Karpas-422 (cell line): ENCODE results near the gene GRM1. TPM values are rescaled to one million over a fixed set of nuclear protein-coding genes. Genes with fewer than 3 reads are reported as not detected.

ENCODE experiments used
- DNase-seq: peaks from one replicate; pipeline ENCODE4 v3.0.0-alpha.2; 2015
- H2AFZ ChIP-seq: fragments of 200-600 bp; sonication (generic); 2 replicates; pipeline ENCODE4 v1.6.1; 2014; ENCODE audit warnings: antibody characterized with exemption, low read length, mixed read lengths
- H3K27ac ChIP-seq: fragments of 200-600 bp; sonication (generic); 2 replicates; pipeline ENCODE4 v1.5.1; 2014; ENCODE audit warnings: mild to moderate bottlenecking, low read length, moderate library complexity
- H3K27me3 ChIP-seq: fragments of 200-600 bp; sonication (generic); 2 replicates; pipeline ENCODE4 v1.6.1; 2014; ENCODE audit warnings: low read length, mixed read lengths
- H3K36me3 ChIP-seq: fragments of 200-600 bp; sonication (generic); 2 replicates; pipeline ENCODE4 v1.6.1; 2014; ENCODE audit warnings: low read length, mixed read lengths; ENCODE audit not compliant: insufficient read depth
- H3K4me1 ChIP-seq: fragments of 200-600 bp; sonication (generic); 2 replicates; pipeline ENCODE4 v1.6.1; 2014; ENCODE audit warnings: mild to moderate bottlenecking, low read length, mixed read lengths
- H3K4me2 ChIP-seq: fragments of 200-600 bp; sonication (generic); 2 replicates; pipeline ENCODE4 v1.6.1; 2014; ENCODE audit warnings: low read length, low read depth, mild to moderate bottlenecking; ENCODE audit not compliant: poor library complexity, severe bottlenecking
- H3K4me3 ChIP-seq: fragments of 200-600 bp; sonication (generic); 2 replicates; pipeline ENCODE4 v1.5.1; 2014; ENCODE audit warnings: mild to moderate bottlenecking, antibody characterized with exemption, low read length, mixed read lengths
- H3K79me2 ChIP-seq: fragments of 200-600 bp; sonication (generic); 2 replicates; pipeline ENCODE4 v1.6.1; 2014; ENCODE audit warnings: mild to moderate bottlenecking, low read length, mixed read lengths
- H3K9ac ChIP-seq: fragments of 200-600 bp; sonication (generic); 2 replicates; pipeline ENCODE4 v1.6.0; 2014; ENCODE audit warnings: low read length
- H3K9me2 ChIP-seq: fragments of 200-600 bp; sonication (generic), shearing (Covaris generic); replicated peaks from 2 replicates; pipeline ENCODE4 v1.6.0; 2014; ENCODE audit warnings: mild to moderate bottlenecking, low read length, moderate library complexity; ENCODE audit not compliant: insufficient read depth
- H3K9me3 ChIP-seq: fragments of 300-700, 200-600 bp; sonication (generic); 2 replicates; pipeline ENCODE4 v1.6.1; 2014; ENCODE audit warnings: low read length, mixed read lengths
- H4K20me1 ChIP-seq: fragments of 200-600 bp; sonication (generic); 2 replicates; pipeline ENCODE4 v1.6.1; 2014; ENCODE audit warnings: mild to moderate bottlenecking, antibody characterized with exemption, low read length, low read depth; ENCODE audit not compliant: insufficient read depth
- total RNA-seq: library from RNA; depleted of rRNA; stranded (reverse); fragments of >200 nt; shearing (Covaris generic); gene quantifications from 2 replicates; pipeline ENCODE4 v1.2.3, GENCODE V29; 2014; ENCODE audit warnings: low replicate concordance

GRM1 gene
- total RNA-seq, 1 experiment from 2014 or later, result 1.2 TPM

- DNase-seq, result no peak
- no peak overlapping the region for H3K9ac ChIP-seq
These were observed 360.0 kb downstream of the GRM1 start for GRCh38 chr6:146388736-146389364.

GRCh38 chr6:146389740-146390139, 360.9 kb downstream of the GRM1 start:
- H3K36me3 ChIP-seq, result no peaks in the 10 kb centered on the region
- no peak for DNase-seq
- H3K4me3 ChIP-seq, result no peak overlapping the region
- no peaks in the 10 kb centered on the region for H3K9me2 ChIP-seq
- no peaks in the 10 kb centered on the region for H4K20me1 ChIP-seq
- H2AFZ ChIP-seq, result no peak overlapping the region
- H3K79me2 ChIP-seq, result no peaks in the 10 kb centered on the region
- H3K4me1 ChIP-seq, result no peaks in the 10 kb centered on the region
- H3K9me3 ChIP-seq, result no peaks in the 10 kb centered on the region
- H3K9ac ChIP-seq, result no peak overlapping the region
- no peak overlapping the region for H3K4me2 ChIP-seq
- no peaks in the 10 kb centered on the region for H3K27me3 ChIP-seq
- no peak overlapping the region for H3K27ac ChIP-seq

More at GRCh38 chr6:146388736-146389364, 360.0 kb downstream of the GRM1 start:
- no peaks in the 10 kb centered on the region for H3K79me2 ChIP-seq
- no peaks in the 10 kb centered on the region for H3K9me3 ChIP-seq
- no peaks in the 10 kb centered on the region for H4K20me1 ChIP-seq
- H3K4me2 ChIP-seq, result no peak overlapping the region
- H3K4me1 ChIP-seq, result peaks cover 2% of the 10 kb centered on the region
- H3K9me2 ChIP-seq, result no peaks in the 10 kb centered on the region
- no peak overlapping the region for H3K27ac ChIP-seq
- H3K36me3 ChIP-seq, result no peaks in the 10 kb centered on the region
- H3K4me3 ChIP-seq, result no peak overlapping the region
- H2AFZ ChIP-seq, result no peak overlapping the region
- H3K27me3 ChIP-seq, result no peaks in the 10 kb centered on the region

GRCh38 chr6:146397638-146398037, 368.8 kb downstream of the GRM1 start:
- no peaks in the 10 kb centered on the region for H3K27me3 ChIP-seq
- peaks cover 9% of the 10 kb centered on the region for H3K4me1 ChIP-seq
- H3K9me2 ChIP-seq, result no peaks in the 10 kb centered on the region
- H3K9ac ChIP-seq, result no peak overlapping the region
- no peak for DNase-seq
- H3K4me3 ChIP-seq, result no peak overlapping the region
- H4K20me1 ChIP-seq, result no peaks in the 10 kb centered on the region
- H3K9me3 ChIP-seq, result no peaks in the 10 kb centered on the region
- H3K27ac ChIP-seq, result no peak overlapping the region
- H3K4me2 ChIP-seq, result no peak overlapping the region
- H3K79me2 ChIP-seq, result no peaks in the 10 kb centered on the region
- H3K36me3 ChIP-seq, result no peaks in the 10 kb centered on the region
- H2AFZ ChIP-seq, result no peak overlapping the region

- Histone ChIP-seq H2AFZ (no peak overlapping the region), H3K79me2 (no peaks in the 10 kb centered on the region), H3K9me3 (no peaks in the 10 kb centered on the region), H3K4me3 (no peak overlapping the region), H3K4me2 (no peak overlapping the region), H4K20me1 (no peaks in the 10 kb centered on the region), H3K9ac (no peak overlapping the region), H3K27ac (no peak overlapping the region), H3K9me2 (no peaks in the 10 kb centered on the region), H3K27me3 (no peaks in the 10 kb centered on the region), H3K4me1 (peaks cover 9% of the 10 kb centered on the region), H3K36me3 (no peaks in the 10 kb centered on the region)
- no peak for DNase-seq
These were observed 373.6 kb downstream of the GRM1 start for GRCh38 chr6:146402476-146402875.

- no peak overlapping the region for H3K4me3 ChIP-seq
- DNase-seq, result no peak
- H4K20me1 ChIP-seq, result no peaks in the 10 kb centered on the region
- no peak overlapping the region for H3K9ac ChIP-seq
- H3K79me2 ChIP-seq, result no peaks in the 10 kb centered on the region
- H3K9me2 ChIP-seq, result no peaks in the 10 kb centered on the region
- no peak overlapping the region for H3K27ac ChIP-seq
- H3K27me3 ChIP-seq, result no peaks in the 10 kb centered on the region
- H3K36me3 ChIP-seq, result no peaks in the 10 kb centered on the region
- no peak overlapping the region for H3K4me2 ChIP-seq
- no peaks in the 10 kb centered on the region for H3K9me3 ChIP-seq
- H3K4me1 ChIP-seq, result peaks cover 6% of the 10 kb centered on the region; the same call in 1 of the 2 replicates
- no peak overlapping the region for H2AFZ ChIP-seq
These were observed 379.7 kb downstream of the GRM1 start for GRCh38 chr6:146408583-146408982.

GRCh38 chr6:146410851-146411595, 382.2 kb downstream of the GRM1 start:
- H3K27ac ChIP-seq, result no peak overlapping the region
- no peak for DNase-seq
- H3K27me3 ChIP-seq, result no peaks in the 10 kb centered on the region
- no peaks in the 10 kb centered on the region for H4K20me1 ChIP-seq
- H3K36me3 ChIP-seq, result no peaks in the 10 kb centered on the region
- H3K4me3 ChIP-seq, result no peak overlapping the region
- H3K9me2 ChIP-seq, result no peaks in the 10 kb centered on the region
- no peak overlapping the region for H2AFZ ChIP-seq
- H3K4me1 ChIP-seq, result peaks cover 6% of the 10 kb centered on the region; the same call in 1 of the 2 replicates
- H3K9ac ChIP-seq, result no peak overlapping the region
- H3K9me3 ChIP-seq, result no peaks in the 10 kb centered on the region
- H3K79me2 ChIP-seq, result no peaks in the 10 kb centered on the region
- H3K4me2 ChIP-seq, result no peak overlapping the region

GRCh38 chr6:146419576-146419975, 390.7 kb downstream of the GRM1 start:
- no peak overlapping the region for H3K4me3 ChIP-seq
- no peak overlapping the region for H3K4me2 ChIP-seq
- H3K27ac ChIP-seq, result no peak overlapping the region
- no peaks in the 10 kb centered on the region for H3K27me3 ChIP-seq
- no peak for DNase-seq
- H3K9ac ChIP-seq, result no peak overlapping the region
- H3K9me3 ChIP-seq, result no peaks in the 10 kb centered on the region
- no peak overlapping the region for H2AFZ ChIP-seq
- H4K20me1 ChIP-seq, result no peaks in the 10 kb centered on the region
- H3K36me3 ChIP-seq, result no peaks in the 10 kb centered on the region
- H3K9me2 ChIP-seq, result no peaks in the 10 kb centered on the region
- peaks cover 5% of the 10 kb centered on the region; the same call in 1 of the 2 replicates for H3K4me1 ChIP-seq
- H3K79me2 ChIP-seq, result no peaks in the 10 kb centered on the region

- H3K4me2 ChIP-seq, result no peak overlapping the region
- H3K36me3 ChIP-seq, result no peaks in the 10 kb centered on the region
- no peak overlapping the region for H3K27ac ChIP-seq
- H3K9me2 ChIP-seq, result no peaks in the 10 kb centered on the region
- DNase-seq, result no peak
- H3K9me3 ChIP-seq, result no peaks in the 10 kb centered on the region
- H4K20me1 ChIP-seq, result no peaks in the 10 kb centered on the region
- H2AFZ ChIP-seq, result no peak overlapping the region
- no peak overlapping the region for H3K9ac ChIP-seq
- H3K79me2 ChIP-seq, result no peaks in the 10 kb centered on the region
- H3K27me3 ChIP-seq, result no peaks in the 10 kb centered on the region
- H3K4me3 ChIP-seq, result no peak overlapping the region
- peaks cover 5% of the 10 kb centered on the region; the same call in 1 of the 2 replicates for H3K4me1 ChIP-seq
These were observed 391.4 kb downstream of the GRM1 start for GRCh38 chr6:146420255-146420654.
